Common myeloid progenitor, CD34-positive (primary cell): ENCODE measurements around the gene MMP17.

Experiments used
- CTCF ChIA-PET: fragments of 350-600 bp; sonication (Branson Sonifier 250); formaldehyde crosslinking; loops from one replicate; lab custom pipeline; 2021; ENCODE audit warnings: antibody characterized with exemption; lab: Charles Lee
- POLR2A ChIA-PET: fragments of 350-600 bp; sonication (Branson Sonifier 250); formaldehyde crosslinking; loops from one replicate; lab custom pipeline; 2021; ENCODE audit warnings: antibody characterized with exemption; lab: Charles Lee
- DNase-seq, 3 donors: peaks; one replicate each; pipeline versions ENCODE4 v3.0.0 to v3.0.0-alpha.2; 2013
- H3K27ac ChIP-seq, 2 experiments: 1 replicate in 1 of 2; 2 replicates in 1 of 2; pipeline ENCODE4 v1.7.0; 2013; ENCODE audit warnings: inconsistent platforms in 2 of 2, low read length in 2 of 2, mild to moderate bottlenecking in 2 of 2, low read depth in 1 of 2, moderate library complexity in 1 of 2; ENCODE audit not compliant: severe bottlenecking in 2 of 2, insufficient read depth in 1 of 2, poor library complexity in 1 of 2
- H3K27me3 ChIP-seq, 5 experiments: replicated peaks in 2 of 5; 1 replicate in 3 of 5; 2 replicates in 2 of 5; pipeline versions ENCODE4 v1.6.1 to v1.7.0; 2013; ENCODE audit warnings: low read length in 4 of 5, mild to moderate bottlenecking in 2 of 5, moderate library complexity in 2 of 5, inconsistent platforms in 1 of 5; ENCODE audit not compliant: insufficient read depth in 5 of 5, control insufficient read depth in 4 of 5
- H3K36me3 ChIP-seq, 4 experiments: 1 replicate in 2 of 4; 2 replicates in 2 of 4; pipeline versions ENCODE4 v1.6.1 to v1.7.0; 2013; ENCODE audit warnings: low read length in 3 of 4, control low read depth in 1 of 4, mild to moderate bottlenecking in 1 of 4; ENCODE audit not compliant: control insufficient read depth in 4 of 4, insufficient read depth in 4 of 4
- H3K4me1 ChIP-seq, 4 experiments: 1 replicate in 3 of 4; 2 replicates in 1 of 4; pipeline versions ENCODE4 v1.6.1 to v1.7.1; 2013; ENCODE audit warnings: low read length in 3 of 4, mild to moderate bottlenecking in 3 of 4, control low read depth in 1 of 4, inconsistent platforms in 1 of 4, moderate library complexity in 1 of 4; ENCODE audit not compliant: control insufficient read depth in 4 of 4, insufficient read depth in 4 of 4; ENCODE audit errors: control extremely low read depth in 1 of 4
- H3K4me3 ChIP-seq, 7 experiments: 1 replicate in 4 of 7; 2 replicates in 3 of 7; pipeline versions ENCODE4 v1.5.1 to v1.7.0; 2013; ENCODE audit warnings: mild to moderate bottlenecking in 7 of 7, low read length in 6 of 7, moderate library complexity in 6 of 7, inconsistent platforms in 2 of 7, low read depth in 2 of 7, control low read depth in 1 of 7; ENCODE audit not compliant: insufficient read depth in 4 of 7, control insufficient read depth in 1 of 7; ENCODE audit errors: extremely low read depth in 1 of 7
- H3K9me3 ChIP-seq, 5 experiments: 1 replicate in 4 of 5; 2 replicates in 1 of 5; pipeline versions ENCODE4 v1.6.1 to v1.7.1; 2013; ENCODE audit warnings: low read length in 4 of 5, mild to moderate bottlenecking in 2 of 5, inconsistent platforms in 1 of 5, low read depth in 1 of 5, moderate library complexity in 1 of 5; ENCODE audit not compliant: control insufficient read depth in 4 of 5, insufficient read depth in 2 of 5; ENCODE audit errors: control extremely low read depth in 1 of 5
- WGBS: methylation state at CpG from one replicate; pipeline ENCODE4 v1.1.5; 2013; ENCODE audit not compliant: insufficient coverage; 5-methylcytosine and 5-hydroxymethylcytosine counted together

MMP17 gene

GRCh38 chr12:131864469-131864868 lies 36.3 kb downstream of the MMP17 start:
- WGBS = 96% methylated on average over 4 of the region's 8 CpGs
- Histone ChIP-seq H3K9me3 (no peaks in the 10 kb centered on the region), H3K4me3 (no peak overlapping the region), H3K27me3 (no peaks in the 10 kb centered on the region), H3K4me1 (peaks cover 0 to 34% (median 10%) of the 10 kb centered on the region in 4 experiments), H3K27ac (no peak overlapping the region), H3K36me3 (no peaks in the 10 kb centered on the region)
- no peak for DNase-seq
- POLR2A ChIA-PET = no interaction called here
- CTCF ChIA-PET = interaction anchor here (0.6 to 1.2 kb wide), 4 partner anchors 11 to 32 kb away, joined by 3 read pairs; no protein-coding TSS in a partner anchor

DNA sequence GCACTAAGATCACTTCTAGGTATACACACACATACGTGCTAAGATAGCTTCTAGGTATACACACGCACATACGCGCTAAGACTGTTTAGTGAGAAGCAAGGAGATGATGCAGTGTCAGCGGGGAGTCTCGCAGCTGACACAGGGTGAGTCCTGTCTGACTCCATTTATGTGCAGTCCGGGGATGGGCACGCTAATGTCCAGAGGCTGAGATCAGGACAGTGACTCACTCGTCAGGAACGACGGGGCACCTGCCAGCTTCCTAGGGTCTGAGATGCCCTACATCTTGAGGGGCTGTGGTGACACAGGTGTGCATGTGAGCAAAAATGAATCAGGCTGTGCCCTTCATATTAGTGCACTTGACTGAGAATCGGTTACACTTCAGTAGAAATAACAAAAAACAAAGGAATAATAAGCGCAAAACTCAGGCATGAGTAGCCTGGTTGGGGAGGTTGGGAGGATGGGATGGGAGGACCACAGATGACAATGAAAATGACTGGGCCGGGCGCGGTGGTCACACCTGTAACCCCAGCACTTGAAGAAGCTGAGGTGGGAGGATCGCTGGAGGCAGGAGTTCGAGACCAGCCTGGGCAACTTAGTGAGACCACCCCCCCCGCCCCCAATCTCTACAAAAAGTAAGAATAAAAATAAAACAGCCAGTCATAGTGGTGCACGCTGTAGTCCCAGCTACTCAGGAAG lies 37.1 kb downstream of the MMP17 start:
- ChIA-PET CTCF (interaction anchor here (0.6 to 1.2 kb wide), 4 partner anchors 12 to 31 kb away, joined by 3 read pairs; no protein-coding TSS in a partner anchor), POLR2A (no interaction called here)
- no peak overlapping the region for H3K27ac ChIP-seq
- 98% methylated on average over 10 of the region's 20 CpGs for WGBS
- H3K27me3 ChIP-seq = no peaks in the 10 kb centered on the region
- no peaks in the 10 kb centered on the region for H3K36me3 ChIP-seq
- peaks cover 0 to 27% (median 6%) of the 10 kb centered on the region in 4 experiments for H3K4me1 ChIP-seq
- no peak for DNase-seq
- H3K9me3 ChIP-seq = no peaks in the 10 kb centered on the region
- H3K4me3 ChIP-seq = no peak overlapping the region

DNA sequence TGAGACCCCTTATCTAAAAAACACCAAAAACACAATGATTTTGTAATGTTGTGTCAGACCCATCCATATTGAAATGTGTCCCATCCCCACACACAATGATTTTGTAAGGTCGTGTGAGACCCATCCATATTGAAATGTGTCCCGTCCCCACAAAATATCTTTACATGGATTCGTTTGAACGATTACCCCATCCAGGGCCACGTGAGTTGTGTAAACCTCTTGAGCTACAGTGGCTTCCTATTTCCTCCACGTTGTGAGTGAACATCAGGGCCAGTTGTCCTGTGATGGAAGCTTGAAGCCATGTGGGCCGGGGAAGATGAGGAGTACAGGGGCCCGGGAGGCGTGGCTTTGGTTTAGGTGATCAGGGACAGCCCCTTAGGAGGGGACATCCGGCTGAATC lies 39.3 kb downstream of the MMP17 start:
- 93% methylated on average over 9 of the region's 10 CpGs for WGBS
- Histone ChIP-seq H3K27me3 (no peaks in the 10 kb centered on the region), H3K9me3 (no peaks in the 10 kb centered on the region), H3K4me1 (peaks cover 0 to 14% (median 3%) of the 10 kb centered on the region in 4 experiments), H3K4me3 (no peak overlapping the region), H3K36me3 (no peaks in the 10 kb centered on the region), H3K27ac (no peak overlapping the region)
- ChIA-PET CTCF (no interaction called here), POLR2A (no interaction called here)
- no peak for DNase-seq

DNA sequence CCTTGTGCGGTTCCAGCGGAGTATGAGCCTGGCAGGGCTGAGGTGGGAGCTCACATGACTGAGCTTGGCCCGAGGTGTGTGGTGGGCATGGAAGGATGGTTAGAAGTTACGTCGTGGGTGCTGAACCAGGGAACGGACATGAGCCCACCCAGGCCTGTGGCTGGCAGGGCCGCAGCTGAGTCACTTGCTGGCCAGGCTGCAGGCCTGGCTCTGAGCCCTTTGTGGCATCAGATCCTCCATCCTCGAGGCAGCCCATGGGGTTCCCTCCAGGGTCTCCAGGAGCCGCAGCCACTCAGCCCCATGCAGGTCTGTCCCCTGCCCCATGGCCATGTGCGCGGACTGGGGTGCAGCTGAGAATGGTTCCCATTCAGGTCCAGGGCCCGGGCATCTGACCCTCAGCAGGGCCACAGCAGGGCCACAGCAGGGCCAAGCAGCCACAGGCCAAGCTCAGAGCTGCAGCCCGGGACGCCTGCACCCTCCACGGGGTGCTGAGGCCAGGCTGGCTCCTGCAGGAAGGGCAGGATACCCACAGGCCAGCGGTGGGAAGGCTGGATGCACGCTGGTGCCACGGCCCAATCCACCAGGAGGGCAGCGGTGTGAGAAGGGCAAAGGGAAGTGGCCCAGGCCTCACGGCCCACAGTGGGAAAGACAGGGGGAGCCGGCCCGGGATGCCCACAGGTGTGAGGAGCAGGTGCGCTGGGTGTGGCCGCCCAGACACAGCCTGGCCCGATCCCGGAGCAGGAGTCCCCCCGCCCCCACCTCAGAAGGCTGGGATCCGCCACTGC lies 39.9 kb downstream of the MMP17 start:
- H3K27ac ChIP-seq = no peak overlapping the region
- no peaks in the 10 kb centered on the region for H3K27me3 ChIP-seq
- H3K4me1 ChIP-seq = peaks cover 0 to 9% (median 0%) of the 10 kb centered on the region in 4 experiments
- H3K4me3 ChIP-seq = no peak overlapping the region
- H3K36me3 ChIP-seq = no peaks in the 10 kb centered on the region
- H3K9me3 ChIP-seq = no peaks in the 10 kb centered on the region
- CTCF ChIA-PET = no interaction called here
- DNase-seq = no peak
- WGBS = 95% methylated on average over 24 of the region's 28 CpGs
- POLR2A ChIA-PET = no interaction called here

DNA sequence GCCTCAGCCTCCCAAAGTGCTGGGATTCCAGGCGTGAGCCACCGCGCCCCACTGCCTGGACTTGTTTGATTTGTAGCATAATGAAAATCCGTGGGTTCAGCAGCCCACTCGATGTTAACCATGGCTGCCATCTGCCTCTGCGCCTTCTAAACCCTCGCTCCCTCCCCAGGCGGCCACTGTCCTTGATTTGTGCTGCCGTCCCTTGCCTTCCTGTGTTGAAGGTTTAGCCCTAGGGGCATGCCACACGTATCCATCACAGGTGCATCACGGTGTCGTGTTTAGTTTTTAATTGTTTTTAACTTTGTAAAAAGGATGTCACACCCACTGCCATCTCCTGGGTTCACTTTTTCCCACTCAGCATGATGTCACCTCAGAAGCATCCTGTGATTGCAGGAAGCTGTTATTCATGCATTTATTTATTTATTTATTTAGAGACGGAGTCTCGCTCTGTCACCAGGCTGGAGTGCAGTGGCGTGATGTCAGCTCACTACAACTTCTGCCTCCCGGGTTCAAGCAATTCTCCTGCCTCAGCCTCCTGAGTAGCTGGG lies 41.8 kb downstream of the MMP17 start:
- Histone ChIP-seq H3K27ac (no peak overlapping the region), H3K4me3 (no peak overlapping the region), H3K27me3 (no peaks in the 10 kb centered on the region), H3K9me3 (peaks cover 0 to 5% (median 0%) of the 10 kb centered on the region in 5 experiments), H3K4me1 (no peaks in the 10 kb centered on the region), H3K36me3 (no peaks in the 10 kb centered on the region)
- DNase-seq = no peak
- ChIA-PET CTCF (no interaction called here), POLR2A (no interaction called here)
- 95% methylated on average over 13 of the region's 16 CpGs for WGBS

DNA sequence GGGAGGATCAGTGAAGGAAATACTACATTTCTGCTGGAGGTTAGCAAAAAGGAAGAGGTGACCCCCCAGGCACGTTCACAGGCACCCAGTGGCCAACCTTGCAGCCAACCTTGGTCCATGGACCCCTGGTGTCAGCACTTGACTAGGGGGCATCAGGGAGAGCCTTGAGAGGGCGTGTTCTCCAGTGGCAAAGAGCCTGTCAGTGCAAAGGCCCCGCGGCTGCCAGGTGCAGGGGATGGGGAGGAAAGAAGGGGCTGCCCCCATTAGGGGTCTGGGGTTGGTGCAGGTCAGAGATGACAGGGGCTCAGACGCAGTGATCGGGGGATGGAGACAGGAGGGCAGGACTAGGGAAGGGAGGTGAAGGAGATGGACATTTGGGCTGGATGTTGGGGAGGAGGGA lies 43.5 kb downstream of the MMP17 start:
- CTCF ChIA-PET = no interaction called here
- Histone ChIP-seq H3K4me3 (no peak overlapping the region), H3K36me3 (no peaks in the 10 kb centered on the region), H3K27ac (no peak overlapping the region), H3K4me1 (no peaks in the 10 kb centered on the region), H3K9me3 (peaks cover 0 to 5% (median 0%) of the 10 kb centered on the region in 5 experiments), H3K27me3 (no peaks in the 10 kb centered on the region)
- POLR2A ChIA-PET = no interaction called here
- 96% methylated on average over 6 of the region's 6 CpGs for WGBS
- no peak for DNase-seq
